Eye (tissue), 1 donor: ENCODE results near the gene PDE6A.

Source experiments
- DNase-seq: peaks from one replicate; pipeline ENCODE4 v3.0.0-alpha.2; 2015

The PDE6A gene

DNA sequence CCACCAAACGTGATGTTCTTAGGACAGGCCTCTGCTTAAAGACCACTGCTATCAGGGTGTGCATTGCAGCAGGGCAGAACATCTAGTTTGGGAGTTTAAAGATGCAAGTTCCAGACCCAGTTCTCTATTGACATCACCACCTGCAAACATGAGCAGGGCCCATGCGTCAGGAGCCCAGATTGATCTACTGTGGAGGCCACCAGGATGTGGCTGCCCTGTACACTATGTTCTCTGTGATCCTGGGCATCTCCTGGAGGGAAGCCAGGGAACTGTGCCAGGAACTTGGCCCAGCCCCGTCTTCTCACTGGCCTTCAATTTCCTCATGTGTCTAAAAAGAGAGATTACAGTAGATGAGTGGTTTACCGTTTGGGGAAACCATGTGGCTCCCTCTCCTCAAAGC lies 87.1 kb downstream of the PDE6A start:
- no peak for DNase-seq

DNA sequence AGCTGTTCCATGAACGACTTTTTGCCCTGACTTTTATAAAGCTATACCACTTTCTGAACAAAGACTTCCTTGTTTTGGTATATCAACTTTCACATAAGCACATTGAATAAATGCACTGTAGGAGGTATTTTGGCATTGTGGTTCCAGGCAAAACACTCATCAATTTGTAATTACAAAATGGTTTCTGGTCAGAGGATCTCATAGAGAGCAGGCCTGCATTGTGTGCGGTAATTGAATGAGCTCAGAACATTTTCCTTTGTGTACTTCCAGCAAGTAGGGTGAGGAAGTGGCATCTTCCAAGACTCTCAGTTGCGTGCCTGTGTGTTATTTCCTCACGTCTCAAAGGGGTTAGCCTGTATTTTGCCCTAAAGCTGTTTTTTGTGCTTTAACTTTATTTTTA lies 89.2 kb downstream of the PDE6A start:
- peak; percentile 35 for DNase-seq

DNA sequence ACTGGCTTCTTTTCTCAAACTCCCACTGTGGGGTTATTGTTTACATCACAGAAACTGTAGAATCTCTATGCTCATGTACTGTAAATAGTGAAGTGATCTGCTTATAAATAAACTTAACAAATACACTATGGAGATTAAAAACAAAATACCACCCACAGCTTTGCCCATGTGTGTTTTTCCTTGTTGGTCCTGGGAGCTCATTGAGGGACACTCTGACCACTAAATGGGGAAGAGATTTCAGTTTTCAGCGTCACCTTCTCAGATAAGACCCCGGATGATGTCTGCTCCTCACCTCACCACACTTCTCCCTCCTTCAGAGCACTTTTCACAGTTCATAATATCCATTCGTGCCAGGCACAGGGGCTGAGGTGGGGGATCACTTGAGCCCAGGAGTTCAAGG lies 89.7 kb downstream of the PDE6A start:
- no peak for DNase-seq

DNA sequence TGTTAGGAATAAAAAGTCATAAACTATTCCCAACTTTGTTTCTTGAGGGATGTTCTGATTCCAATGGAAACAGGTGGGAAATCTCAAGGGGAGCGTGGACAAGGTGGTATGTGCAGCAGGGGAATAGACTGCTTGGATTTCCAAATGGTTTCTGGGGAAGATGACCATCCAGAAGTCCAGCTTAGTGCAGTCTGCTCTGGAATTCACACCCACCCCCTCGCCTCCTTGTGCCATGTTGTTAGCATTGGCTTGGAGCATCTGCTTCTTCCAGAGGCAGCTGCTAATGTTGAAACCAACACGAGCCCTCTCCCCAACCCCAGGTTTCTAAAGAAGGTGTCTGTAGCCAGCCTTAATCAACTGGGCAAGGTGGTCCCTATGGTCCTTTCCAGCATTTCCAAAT lies 90.9 kb downstream of the PDE6A start:
- no peak for DNase-seq

DNA sequence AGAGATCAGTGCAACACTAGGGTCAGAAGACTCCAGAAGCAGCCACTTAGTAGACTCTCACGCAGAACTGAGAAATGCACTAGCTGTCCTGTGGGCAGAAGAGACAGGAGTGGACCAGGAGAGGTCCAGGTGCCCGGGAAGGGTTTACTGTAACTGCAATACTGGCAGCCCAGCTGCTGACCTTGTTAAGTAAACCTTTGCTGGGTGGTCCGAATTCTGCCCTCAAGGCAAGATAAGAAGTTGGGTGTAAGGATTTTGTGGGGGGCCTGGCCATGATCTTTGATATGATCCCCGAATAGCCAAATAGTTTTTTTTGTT lies 91.3 kb downstream of the PDE6A start:
- no peak for DNase-seq

DNA sequence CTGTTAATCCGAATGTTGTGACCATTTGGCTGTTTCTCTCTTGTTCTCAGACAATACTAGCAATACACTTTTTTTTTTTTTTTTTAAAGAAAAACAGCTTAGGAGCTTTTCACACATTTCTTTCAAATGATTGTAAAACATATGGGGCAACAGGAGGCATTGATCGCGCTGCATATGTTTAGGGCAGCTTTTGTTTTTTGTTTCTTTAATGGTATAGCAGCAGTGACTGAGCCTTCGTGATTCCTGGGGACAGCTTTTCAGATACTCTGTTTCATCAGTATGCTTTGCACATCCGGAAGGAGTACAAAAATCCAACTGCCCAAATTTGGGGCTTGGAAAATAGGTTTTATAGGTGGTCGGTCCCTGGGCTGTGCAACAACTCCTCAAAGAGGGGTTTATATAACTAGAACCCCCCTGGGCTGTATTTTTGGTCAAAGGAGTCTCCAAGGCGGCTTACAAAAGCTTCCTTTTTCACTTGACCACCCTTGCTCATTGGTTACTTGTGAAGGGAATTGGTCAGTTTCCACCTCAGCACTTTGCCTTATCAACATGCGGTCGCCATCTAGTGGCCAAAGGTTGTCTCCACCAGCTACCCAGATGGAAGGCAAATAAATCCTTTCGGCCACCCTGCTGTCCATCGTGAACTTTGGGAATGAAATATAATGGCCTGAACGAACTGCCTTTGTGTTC lies 91.8 kb downstream of the PDE6A start:
- DNase-seq: peak; percentile 80

DNA sequence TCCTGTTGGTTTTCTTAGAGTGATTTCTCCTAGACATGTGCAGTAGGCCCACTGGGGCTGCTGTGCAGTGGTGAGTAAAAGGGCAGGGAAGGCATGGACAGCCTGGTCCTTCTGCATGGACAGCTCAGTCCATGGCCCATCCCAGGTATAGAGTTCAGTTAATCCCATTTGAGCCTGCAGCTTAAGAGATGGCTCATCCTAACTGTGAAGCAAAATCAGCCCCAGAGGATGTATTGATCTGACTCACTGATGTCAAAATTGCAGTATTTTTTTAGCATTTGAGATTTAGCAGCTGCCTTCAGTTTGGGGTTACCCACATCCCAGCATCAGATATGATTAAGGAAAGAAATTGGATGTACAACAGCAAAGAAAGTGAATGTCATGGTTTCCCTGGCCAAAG lies 93.4 kb downstream of the PDE6A start:
- DNase-seq: no peak

DNA sequence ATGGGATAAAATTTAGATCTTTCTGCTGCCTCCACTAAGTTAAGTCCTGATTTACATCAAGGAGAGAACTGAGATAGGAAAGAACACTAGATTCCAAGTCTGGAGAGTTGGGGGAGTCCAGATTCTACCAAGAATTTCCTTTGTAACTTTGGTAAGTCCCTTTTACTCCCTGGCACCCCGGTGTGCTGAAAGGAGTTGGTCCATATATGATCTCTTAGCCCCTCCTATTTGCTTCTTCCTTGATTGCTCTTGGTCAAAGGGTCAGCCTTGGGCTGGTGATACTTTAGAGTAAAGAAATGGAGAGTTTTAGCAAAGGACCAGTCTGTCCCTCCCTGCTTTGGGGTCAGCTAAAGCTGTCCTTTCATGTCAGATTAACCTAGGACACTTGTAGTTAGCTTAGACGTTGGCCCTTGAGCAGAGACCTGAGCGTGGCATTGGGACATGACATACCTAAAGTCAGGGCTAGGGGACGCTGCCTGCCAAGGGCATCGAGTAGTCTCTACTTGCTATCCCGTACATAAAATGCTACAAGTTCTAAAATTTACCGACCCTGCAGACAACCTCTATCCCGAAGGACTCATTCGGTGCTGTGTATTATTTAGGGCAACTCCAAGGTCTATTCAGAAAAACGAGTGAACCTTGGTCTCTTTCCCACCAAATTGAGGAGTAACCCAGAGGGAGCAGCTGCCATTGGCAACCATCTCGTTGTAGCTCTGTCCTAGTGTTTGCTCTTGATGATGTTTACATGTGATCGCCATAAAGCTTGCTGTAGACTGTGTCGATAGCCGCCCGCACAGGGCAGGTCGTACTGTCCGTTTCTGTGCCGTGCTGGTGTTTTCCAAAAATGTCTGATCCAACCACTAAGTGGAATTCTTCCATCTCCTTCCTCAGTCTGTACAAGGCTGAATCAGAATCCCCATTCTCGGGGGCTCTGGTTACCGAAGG lies 94.4 kb downstream of the PDE6A start:
- DNase-seq: no peak

DNA sequence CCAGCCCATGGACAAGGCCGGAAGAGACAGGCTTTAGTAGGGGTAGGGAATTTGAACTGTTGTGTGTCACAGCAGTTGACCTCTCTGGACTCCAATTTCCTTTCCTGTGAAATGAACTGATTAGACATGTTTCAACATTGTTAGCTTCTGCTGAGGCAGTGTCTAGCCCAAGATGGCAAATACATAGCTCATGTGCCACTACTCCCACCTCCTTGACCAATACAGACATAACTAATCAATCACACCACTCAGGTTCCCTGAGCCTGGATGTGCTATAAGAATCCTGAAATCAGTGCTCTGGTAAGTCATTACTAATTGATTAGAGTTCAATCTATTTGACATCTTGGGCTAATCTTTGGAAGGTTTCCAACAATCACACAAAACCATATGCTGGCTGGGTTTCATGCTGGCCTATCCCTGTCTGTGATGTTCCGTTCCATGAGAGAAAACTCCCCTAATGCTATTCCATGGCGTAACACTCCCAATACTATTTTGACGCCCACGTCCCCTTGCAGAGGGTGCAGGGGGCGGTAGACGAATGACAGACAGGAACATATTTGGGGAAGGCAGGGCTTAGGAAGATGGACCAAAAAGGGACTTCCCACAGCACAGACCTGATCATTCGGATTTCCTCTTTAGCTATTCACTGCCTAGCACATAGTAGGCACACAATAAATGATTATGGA lies 95.2 kb downstream of the PDE6A start:
- DNase-seq: no peak

DNA sequence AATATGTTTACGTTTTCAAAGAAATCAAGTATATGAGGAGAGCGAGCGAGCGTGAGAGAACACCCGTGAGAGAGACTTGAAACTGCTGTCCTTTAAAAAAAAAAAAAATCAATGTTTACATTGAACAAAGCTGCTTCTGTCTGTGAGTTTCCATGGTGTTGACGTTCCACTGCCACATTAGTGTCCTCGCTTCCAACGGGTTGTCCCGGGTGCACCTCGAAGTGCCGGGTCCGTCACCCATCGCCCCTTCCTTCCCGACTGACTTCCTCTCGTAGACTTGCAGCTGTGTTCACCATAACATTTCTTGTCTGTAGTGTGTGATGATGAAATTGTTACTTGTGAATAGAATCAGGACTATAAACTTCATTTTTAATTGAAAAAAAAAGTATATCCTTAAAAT lies 97.0 kb downstream of the PDE6A start:
- DNase-seq: no peak

DNA sequence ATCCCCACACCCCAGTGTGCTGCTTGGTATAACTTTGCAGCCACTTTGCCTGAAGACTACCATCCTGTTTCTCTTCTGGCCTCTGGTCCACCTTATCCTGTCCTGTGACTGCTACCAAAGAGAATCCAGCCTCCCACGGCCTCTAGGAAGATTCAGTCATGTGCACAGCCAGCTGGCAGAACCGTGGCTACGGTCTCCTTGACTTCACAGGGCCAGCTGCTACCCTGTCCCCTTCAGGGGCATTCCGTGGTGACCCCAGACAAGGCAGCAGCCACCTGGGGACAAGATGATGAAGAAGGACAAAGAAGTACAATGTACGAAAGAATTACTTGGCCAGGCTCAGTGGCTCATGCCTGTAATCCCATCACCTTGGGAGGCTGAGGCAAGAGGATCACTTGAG lies 98.6 kb downstream of the PDE6A start:
- no peak for DNase-seq

DNA sequence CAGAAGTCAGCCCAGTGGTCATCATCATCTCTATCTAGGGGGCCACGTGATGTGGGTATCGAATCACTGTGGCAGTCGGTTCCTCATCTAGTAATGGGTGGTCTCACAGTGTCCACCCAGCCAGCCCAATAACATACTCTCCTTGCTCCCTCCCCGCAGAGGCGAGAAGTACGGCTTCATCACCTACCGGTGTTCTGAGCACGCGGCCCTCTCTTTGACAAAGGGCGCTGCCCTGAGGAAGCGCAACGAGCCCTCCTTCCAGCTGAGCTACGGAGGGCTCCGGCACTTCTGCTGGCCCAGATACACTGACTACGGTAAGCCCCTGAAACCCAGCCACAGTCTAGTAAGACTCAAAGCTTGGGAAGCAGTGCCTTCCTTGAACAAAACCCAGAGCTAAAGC lies 99.0 kb downstream of the PDE6A start:
- DNase-seq: no peak

DNA sequence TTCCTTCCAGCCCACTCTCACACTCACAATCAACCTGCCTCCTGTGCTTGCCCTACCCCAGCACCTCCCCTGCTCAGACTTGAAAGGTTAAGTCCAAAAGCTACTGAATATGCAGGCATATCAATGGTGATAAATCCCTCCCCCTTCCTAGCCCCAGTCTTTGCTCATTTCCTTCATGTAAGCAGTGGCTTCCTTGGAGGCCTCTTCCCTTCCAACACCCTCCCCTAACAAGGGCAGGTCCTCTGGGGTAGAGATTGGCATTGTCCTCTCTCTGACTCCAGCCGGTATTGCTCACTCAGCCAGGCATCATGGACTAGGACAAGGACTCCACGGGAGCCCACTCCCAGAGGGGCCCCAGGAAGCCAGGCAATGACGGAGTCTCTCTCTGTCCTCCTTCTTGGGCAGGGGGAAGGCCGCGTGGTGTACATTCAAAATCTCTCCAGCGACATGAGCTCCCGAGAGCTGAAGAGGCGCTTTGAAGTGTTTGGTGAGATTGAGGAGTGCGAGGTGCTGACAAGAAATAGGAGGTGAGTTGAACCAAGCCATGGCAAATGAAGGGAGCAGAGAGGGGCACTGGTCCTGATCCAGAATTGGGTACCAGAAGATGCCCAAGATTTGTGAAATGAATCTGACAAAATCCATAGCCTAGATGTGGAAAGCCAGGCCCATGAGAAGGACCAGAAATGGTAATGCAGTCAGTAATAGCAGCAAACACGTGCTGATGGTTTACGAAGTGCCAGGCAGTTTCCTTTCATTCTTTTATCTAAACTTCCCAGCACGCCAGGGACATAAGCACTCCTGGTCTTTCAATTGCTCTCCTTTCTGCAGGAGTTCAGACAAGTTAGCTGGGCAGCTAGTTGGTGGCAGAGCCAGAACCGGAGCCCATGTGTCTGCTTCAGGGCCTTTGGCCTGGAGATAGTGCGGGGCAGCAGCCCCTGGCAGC lies 102.5 kb downstream of the PDE6A start:
- no peak for DNase-seq

DNA sequence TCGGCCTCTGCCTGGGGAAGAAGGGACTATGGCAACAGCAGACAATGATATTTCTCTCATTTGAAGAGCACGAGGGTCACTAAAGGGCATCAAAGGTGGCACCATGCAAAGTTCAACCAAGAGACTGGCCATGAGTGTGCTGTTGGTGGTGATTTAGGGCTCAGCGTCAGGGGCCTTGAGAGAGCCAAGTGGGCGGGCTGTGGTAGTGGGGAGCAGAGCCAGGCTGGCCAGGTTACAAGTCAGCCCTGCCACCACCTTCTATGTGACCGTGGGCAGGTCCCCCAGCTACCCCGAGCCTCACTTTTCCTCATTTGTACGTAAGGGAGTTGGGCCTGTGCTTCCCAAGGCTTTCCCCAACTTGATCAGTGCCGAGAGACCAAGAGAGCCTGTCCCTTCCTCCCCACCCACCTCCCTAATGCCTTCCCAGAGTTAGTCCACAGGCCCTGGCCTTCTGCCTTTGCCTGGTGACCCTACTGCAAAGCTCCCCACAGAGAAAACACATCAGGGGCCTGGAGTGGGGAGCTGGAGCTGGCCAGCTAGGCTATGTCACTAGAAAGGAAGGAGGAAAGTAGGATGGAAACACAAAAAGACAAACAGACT lies 104.3 kb downstream of the PDE6A start:
- DNase-seq: no peak

DNA sequence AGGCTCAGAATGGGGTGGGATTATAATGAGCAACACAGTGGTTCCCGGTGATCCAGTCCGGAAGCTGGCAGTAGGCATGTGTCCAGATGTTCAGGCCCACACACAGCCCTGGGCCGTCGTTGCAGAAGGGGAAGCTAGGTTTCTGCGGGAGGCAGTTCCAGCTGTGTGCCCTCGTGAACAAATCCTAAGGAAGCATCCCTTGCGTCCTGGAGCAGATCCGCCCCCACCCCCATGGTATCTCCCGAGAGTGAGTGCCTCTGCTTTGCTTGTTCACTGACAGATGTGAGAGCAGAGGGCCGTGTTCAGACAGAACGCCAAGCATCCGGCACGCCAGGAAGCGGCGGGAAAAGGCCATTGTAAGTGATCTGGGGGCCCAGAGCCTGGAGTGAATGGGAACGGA lies 104.8 kb downstream of the PDE6A start:
- DNase-seq: peak; percentile 12

DNA sequence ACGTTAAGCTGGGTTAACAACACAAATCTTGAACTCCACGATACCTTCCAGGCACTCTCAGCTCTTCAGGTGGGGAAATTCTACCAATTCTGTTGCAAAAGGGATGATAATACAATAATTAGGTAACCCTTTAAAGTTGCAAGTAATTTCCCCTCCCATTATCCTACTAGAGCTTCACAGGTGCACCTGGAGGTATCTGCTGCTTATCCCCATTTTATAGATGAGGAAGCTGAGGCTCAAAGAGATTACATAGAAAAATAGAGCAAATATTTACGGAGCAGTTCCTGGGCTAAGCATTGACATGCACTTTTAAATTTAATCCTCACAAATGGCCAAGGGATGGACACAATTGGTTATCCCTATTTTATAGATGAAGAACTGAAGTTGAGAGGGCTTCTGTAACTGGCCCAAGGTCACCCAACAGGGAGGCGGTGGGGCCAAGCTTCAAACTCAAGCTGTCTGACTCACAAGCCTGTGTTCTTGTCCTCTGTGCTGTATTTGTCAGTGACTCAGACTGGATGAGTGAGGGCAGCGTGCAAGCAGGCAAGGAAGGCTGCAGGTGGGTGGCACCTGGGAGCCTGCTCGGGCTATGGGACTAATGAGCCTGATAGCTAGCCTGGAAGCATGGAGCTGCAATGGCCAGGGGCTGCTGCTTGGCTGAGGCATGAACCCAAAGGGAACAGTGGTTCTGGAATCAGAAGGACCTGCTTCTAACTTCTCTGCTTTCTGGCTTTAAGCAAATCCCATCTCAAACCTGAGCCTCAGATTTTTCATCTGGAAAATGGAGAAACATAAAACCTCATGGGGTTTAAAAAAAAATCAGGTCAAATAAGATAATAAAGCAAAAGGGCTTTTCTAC lies 105.5 kb downstream of the PDE6A start:
- no peak for DNase-seq

DNA sequence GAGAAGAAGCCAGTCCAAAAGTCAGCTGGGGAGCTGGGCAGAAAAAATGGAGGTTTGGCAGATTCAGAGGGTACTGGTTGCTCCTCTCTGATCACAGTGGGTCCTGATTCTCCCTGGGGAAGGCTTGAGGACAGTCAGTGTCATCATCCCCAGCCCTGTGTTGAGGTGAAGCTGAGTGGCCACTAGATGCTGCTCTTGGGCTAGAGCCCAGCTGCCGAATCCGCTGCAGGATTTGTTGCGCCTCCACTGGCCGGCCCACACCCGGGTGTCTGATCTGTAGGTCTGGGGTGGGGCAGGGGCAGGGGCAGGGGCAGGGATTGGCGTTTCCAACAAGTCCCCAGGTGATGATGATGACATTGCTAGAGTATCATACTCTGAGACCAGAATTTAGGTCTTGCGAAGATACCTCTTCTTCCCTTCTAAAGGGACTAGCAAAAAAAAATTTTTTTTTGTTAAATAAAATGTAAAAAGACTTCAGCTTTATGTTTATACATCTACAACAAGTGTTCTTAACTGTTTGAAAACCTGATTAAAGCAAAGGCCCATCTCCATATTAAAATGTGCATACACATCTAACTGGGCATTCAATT lies 106.8 kb downstream of the PDE6A start:
- peak; percentile 67 for DNase-seq

DNA sequence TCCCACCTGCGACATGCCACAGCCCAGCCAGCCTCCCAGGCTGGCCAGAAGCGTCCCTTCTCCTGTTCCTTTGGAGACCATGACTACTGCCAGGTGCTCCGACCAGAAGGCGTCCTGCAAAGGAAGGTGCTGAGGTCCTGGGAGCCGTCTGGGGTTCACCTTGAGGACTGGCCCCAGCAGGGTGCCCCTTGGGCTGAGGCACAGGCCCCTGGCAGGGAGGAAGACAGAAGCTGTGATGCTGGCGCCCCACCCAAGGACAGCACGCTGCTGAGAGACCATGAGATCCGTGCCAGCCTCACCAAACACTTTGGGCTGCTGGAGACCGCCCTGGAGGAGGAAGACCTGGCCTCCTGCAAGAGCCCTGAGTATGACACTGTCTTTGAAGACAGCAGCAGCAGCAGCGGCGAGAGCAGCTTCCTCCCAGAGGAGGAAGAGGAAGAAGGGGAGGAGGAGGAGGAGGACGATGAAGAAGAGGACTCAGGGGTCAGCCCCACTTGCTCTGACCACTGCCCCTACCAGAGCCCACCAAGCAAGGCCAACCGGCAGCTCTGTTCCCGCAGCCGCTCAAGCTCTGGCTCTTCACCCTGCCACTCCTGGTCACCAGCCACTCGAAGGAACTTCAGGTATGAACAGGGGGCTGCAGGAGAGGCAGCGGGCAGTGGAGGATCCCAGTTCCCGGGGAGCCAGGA lies 108.0 kb downstream of the PDE6A start:
- no peak for DNase-seq

DNA sequence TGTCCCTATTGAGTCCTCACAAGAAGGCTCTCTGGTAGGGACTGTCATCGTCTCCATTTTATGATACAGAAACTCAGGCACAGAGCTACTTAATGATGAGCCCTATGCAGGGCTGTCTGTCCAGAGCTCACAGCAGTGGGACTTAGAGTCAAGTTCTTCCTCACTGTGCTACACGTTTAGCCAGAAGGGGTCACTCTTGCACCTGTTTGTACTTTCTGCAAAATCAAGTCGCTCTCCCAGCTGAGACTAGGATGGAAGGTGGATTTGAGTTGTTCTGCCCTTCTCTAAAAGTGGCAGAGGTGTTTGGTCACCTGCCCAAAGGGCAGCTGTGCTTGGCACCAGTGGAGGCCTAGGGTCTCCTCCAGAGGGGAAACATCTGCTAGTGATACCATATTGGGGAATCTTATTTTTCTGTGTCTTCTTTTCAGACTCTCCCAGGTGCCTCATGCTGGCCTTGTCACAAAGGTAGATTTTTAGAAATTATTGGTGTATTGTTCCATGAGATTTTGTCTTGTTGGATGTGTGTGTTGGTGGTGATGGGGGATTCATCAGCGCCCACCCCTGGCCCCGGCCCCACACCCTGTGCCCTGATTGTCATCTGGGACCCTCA lies 110.2 kb downstream of the PDE6A start:
- peak; percentile 94 for DNase-seq
